ENCODE results near the gene PGD.

PGD gene

GRCh38 chr1:10433790-10434189 is 34.9 kb downstream of the PGD start (continued):
- no peak for TF ChIP-seq ZFP41 (tag by site-specific recombination; IDR thresholded peaks at IDR 0.05; ENCODE audit: borderline replicate concordance)

GRCh38 chr1:10434590-10434989 is 35.7 kb downstream of the PGD start:
- no peaks in the 10 kb centered on the region for H3K9me3 ChIP-seq (ENCODE audit: control insufficient read depth, insufficient read depth, low read depth, low read length)
- CTCF ChIA-PET, result interaction anchor here (0.7 to 9.3 kb wide), 3 partner anchors 60 to 944 kb away, joined by 3 to 148 read pairs (median 4); no protein-coding TSS in a partner anchor
- POLR2A ChIA-PET, result no interaction called here
- TF ChIP-seq ZBTB21 (tag by site-specific recombination; IDR thresholded peaks at IDR 0.05) (no peak), ZBTB26 (tag by site-specific recombination; optimal IDR thresholded peaks at IDR 0.05) (no peak), ZNF148 (tag by site-specific recombination; IDR thresholded peaks at IDR 0.05; ENCODE audit: borderline replicate concordance) (no peak), YY1 (tag by site-specific recombination; IDR thresholded peaks at IDR 0.05) (no peak), ZBTB44 (tag by site-specific recombination; IDR thresholded peaks at IDR 0.05) (no peak), ZNF19 (tag by site-specific recombination; IDR thresholded peaks at IDR 0.05; ENCODE audit: low read depth) (no peak), ZFHX2 (tag by site-specific recombination; conservative IDR thresholded peaks at IDR 0.05) (no peak), ZNF670 (tag by site-specific recombination; IDR thresholded peaks at IDR 0.05; ENCODE audit: low read depth) (no peak), ELK4 (IDR thresholded peaks at IDR 0.05; ENCODE audit: borderline replicate concordance, low read depth, low read length) (no peak), WT1 (tag by site-specific recombination; IDR thresholded peaks at IDR 0.05) (no peak), BCL11B (tag by site-specific recombination; IDR thresholded peaks at IDR 0.05; ENCODE audit: low read depth) (no peak), ZIC2 (tag by site-specific recombination; IDR thresholded peaks at IDR 0.05) (no peak), ZSCAN5A (tag by site-specific recombination; IDR thresholded peaks at IDR 0.05) (no peak), FEZF1 (tag by site-specific recombination; IDR thresholded peaks at IDR 0.05) (no peak), KLF7 (tag by site-specific recombination; IDR thresholded peaks at IDR 0.05; ENCODE audit: borderline replicate concordance) (no peak), INSM2 (tag by site-specific recombination; IDR thresholded peaks at IDR 0.05) (no peak), ZNF155 (tag by site-specific recombination; IDR thresholded peaks at IDR 0.05) (no peak), ZNF677 (tag by site-specific recombination; IDR thresholded peaks at IDR 0.05) (no peak)
- H3K4me3 ChIP-seq (ENCODE audit: low read depth, low read length), result no peak overlapping the region
- H3K36me3 ChIP-seq (ENCODE audit: control insufficient read depth in 2 of 2, insufficient read depth in 1 of 2, low read length in 2 of 2), result peaks cover 0 to 27% of the 10 kb centered on the region in 2 experiments; a peak in 2 of 3 replicates
- no peak overlapping the region for H3K27ac ChIP-seq (ENCODE audit: extremely low read depth, low read depth, low read length)
- H3K4me1 ChIP-seq (ENCODE audit: control insufficient read depth, insufficient read depth, low read length), result no peaks in the 10 kb centered on the region
